Fibroblast of skin of right biceps (primary cell): ENCODE measurements around the gene MACROD2.

Experiments used
- DNase-seq: peaks from one replicate; pipeline ENCODE4 v3.0.0-alpha.2; 2013

Gene MACROD2

DNA sequence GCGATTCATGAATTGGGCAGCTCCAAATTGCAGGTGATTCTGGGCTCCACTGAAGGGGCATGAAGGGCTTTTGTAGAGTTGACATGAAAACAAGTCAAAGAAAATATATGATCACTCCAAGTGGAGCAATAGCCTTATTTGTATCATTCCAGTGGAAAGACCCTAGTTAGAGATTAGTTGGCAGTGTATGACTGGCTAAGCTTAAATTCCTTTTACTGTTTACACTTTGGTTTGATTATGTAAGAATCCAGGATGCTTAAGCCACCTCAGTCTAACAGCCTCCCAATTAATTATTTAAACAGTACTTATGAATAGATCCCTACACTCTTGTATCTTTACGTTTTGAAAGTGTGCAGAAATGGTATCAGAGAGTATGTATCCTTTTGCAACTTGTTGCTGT, 1865.5 kb downstream of the MACROD2 start:
- DNase-seq = no peak

DNA sequence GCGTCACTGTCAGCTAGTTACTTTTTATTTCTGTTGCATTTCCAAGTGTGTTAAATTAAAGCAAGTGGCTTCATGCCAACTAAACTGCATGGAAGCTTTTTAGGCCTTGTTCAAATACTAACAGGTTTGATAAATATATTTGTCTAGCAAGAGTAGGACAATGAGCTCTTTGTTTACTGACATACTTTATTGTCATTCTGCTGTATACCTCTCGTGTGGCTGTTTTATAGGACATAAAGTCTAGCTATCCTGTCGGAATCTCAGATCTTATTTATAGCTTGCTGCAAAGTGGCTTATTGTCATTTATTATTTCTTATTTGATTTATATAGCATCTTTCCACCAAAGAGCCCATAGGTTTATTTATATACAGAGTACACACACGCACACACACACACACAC, 1866.9 kb downstream of the MACROD2 start:
- DNase-seq = no peak

DNA sequence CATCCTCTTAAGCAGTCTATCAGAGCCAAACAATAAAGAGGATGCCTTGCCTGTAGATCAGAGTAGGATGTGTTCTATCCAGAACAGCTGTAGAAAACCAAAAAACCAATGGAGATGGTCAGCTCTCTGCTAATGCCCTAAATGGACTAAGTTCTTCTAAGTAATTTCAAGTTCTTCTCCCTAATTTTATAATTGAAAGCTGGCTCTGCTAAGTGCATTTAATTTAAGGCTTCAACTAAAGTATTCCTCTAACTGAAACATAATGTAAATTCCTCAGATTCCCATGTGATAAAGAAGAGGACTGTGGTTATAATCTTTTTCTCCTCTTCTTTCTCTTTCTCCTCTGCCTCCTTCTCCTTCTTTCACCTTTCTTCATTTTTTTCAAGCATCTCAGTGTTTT, 1868.4 kb downstream of the MACROD2 start:
- no peak for DNase-seq

DNA sequence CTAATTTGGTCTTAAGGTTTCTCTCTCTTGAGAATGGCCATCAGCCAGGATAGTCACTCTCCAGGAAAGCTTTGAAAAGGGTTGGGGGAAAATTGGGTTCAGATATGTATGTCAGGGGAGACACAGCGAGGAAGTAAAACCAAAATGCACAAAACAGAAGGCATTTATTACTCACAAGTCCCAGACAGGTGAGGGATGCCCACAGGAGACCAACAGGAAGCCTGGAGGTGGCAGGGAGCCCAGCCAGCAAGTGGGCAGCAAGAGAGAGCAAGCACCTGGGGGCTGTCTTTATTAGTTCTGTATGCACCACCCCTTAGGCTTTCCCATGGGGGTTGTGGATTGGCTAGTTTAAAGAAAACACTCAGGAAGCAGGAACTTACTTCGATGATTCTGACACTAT, 1870.2 kb downstream of the MACROD2 start:
- no peak for DNase-seq

DNA sequence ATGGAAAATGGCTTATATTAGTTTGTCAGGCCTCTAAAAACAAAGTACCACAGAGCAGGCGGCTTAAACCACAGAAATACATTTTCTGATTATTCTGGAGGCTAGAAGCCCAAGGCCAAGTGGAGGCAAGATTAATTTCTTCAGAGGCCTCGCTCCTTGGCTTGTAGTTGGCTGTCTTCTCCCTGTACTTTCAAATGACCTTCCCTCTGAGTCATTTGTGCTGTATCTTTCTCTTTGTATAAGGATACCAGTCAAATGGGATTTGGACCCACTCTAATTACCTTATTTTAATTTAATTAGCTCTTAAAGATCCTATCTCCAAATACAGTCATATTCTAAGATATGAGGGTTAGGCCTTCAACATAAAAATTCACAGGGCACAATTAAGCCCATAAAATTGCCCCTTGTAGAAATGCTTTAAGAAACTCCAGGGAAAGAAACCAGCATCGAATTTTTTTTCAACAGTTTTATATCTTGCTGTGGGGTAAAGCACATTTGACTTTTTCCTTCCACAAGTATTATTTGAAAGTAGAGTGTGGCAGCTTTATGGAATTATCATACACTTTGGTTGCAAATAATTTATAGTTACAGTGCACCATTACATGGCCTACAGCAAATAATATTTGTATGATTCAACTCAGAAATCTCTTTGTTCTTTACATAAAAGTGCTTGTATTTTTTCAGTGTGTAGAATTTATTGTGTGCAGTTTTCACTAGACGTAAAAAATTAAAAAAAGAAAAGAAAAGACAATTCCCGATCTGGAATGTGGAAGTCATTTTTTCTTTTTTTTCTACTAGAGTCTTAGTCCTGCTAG, 1871.8 kb downstream of the MACROD2 start:
- DNase-seq = no peak

DNA sequence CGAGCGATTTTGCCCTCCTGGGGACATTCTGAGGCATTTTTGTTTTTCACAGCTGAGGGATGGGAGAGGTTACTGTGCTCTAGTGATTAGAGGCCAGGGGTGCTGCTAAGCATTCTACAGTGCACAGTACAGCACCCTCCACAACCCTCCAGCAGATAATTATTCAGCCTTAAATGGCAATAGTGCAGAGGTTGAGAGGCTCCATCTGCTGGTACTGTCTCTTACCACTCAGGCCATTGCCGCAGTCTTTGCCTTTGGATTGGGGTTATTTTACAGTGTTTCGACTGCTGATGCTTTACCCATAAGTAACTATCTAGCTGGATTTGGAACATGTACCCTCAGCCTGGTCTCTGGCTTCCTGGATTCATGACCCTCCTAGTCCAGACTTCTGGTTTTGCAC, 1872.6 kb downstream of the MACROD2 start:
- DNase-seq = no peak

DNA sequence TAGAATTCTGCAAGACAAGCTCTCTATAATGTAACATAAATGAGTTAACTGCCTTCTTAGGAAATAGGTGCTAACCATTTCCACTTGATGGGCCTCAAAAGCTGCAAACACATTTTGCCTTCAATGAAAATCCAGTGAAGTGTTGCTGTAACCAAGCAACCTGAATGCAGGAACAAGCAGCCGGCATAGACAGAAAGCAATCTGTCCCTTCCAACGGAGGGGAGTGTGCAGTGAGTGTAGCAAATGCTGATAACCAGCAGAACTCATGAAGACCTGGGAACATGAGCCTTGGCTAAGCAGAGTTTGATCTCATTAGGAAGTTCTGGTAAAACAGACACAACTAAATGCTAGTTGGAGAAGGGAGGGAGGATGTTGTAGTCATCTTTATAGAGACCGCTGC, 1880.1 kb downstream of the MACROD2 start:
- DNase-seq = no peak

DNA sequence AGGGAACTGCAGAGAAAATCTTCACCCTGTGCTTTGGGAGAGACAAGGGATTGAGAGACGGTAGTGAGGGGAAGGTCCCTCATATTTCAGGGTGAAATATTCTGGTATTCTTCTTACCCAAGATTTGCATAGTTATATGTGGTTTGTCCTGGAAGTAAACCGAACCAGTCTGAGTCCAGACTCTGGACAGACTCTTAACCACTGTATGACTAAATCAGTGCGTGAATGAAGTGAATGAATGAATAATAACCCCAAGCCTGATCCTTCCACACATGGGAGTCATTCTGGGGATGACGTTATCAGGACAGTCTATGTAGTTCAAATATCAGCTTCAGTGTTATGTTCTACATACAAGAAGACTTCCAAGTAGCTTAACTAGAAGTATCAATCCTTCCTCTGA, 1887.2 kb downstream of the MACROD2 start:
- DNase-seq = peak; percentile 59

DNA sequence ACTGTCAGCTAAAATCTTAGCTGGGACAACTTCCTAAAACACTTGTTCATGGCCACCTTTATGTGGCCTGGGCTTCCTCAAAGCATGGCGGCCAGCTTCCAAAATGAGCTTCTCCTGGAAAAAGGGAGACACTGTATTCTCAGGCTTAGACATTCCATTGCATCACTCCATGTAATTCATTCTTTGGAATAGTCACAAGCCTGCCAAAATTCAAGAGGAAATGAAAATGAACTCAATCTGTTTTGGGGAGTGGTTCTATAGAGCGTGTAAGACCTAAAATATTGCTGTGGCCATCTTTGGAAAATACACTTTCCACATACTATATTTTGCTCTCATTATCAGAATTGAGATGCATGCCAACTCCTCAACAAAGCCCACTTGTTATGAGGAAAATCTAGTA, 1890.9 kb downstream of the MACROD2 start:
- DNase-seq = peak; percentile 5

DNA sequence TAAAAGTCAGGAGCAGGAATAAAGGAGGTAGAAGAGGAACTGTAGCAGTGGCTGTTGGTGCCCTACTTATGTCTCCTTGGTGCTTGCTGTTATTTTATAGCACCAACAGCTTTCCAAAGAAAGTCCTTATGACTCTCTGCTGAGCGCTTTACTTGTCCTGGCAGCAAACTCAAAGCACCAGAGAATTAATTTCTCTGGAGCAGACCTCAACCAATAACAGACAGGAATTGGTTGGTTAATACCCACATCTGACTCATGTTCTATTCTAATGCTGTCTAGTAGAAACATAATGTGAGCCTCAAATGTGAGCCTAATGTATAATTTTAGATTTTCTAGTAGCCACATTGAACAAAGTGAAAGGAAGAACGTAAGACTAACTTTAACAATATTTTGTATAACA, 1892.1 kb downstream of the MACROD2 start:
- no peak for DNase-seq

DNA sequence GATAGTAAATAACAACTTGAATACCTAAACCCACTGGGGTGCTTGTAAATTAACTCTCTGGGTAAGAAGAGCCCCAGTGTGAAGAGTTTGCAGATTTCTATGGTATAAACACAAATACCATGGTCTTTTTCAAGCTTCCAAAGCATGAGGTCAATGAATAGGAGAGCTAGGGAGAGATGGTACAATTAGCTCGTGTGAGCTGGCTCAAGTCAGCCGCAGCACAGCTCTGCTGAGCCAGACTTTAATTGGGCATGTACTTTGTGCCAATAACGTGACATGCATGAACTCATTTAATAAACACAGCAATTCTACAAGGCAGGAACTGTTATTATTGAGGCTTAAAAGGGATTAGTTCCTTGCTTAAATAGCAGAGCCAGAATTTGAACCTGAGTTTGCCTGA, 1893.7 kb downstream of the MACROD2 start:
- DNase-seq = no peak

DNA sequence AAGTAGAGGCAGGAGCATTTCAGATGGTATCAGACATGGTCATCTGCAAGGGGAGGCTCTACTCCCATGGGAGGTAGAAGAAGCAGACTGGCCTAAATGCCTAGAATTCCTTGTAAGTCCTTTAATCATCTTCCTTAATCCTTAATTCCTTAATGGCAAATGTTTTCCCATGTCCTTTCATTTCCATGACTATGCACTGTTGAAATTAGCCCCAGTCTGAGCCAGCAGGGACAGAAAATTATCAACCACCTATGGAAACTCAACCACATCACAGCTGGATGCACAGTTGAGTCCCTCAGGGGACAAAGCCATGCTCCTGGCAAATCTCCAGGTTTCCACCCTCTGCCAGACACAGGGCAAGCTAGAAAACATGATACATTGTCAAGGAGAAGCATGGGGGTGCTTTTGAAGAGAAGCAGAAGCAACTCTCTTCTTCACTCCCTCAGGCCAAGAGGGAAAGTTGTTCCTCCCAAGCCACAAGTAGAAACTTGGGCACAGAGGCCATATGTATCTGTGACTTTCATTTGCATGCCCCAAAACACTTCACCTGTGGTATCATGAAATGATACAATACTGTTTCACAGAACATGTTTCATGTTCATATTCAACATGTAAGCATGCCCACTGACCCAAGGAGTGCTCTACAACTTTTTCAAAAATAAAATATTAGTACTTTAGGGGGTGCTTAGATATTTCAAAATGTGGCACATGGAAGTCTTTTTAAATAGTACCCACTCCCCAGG, 1894.4 kb downstream of the MACROD2 start:
- DNase-seq = peak; percentile 15

DNA sequence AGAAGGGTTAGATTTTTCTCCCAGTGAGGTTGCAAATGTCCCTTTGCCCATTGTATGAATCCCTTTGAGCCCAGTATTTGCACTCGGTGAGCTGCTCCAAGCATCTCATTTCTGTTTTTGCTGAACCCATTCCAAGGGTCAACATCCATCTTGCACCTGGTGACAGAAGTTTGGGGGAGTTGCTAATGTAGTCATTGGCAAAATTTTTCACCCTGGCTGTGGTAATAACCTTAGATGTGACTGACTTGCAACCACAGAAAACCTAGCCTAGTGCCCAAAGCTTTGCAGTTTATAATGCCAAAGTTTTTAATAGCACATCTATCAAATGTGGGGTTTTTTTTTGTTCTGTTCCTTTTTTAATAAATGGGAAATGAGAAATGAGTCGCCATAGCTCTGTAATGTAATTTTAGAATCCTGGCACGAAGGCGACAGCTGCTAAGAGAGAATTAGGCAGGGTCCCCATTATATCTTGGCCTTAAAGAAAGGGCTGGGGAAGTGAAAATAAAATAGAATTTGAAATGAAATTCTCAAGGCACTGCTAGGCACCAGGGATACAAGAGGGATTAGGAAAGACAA, 1895.2 kb downstream of the MACROD2 start:
- DNase-seq = no peak

DNA sequence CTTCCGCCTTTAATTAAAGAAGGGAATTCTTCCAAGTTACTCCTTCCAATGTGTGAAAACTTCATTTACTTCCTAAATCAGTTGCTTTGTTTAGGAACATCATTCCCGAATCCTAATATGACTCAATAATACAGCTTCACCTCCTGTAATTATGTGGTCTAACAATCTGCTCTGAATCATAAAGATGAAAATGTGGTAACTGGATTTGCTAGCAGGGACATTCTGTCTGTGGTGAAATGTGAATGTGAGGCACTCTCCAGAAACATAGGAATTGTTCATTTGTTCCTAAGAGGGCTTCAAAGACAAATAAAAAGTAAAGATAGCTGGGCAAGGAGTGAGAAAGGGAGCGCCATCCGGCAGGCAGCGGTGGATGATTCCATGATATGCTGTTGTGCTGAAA, 1899.8 kb downstream of the MACROD2 start:
- DNase-seq = peak; percentile 70

DNA sequence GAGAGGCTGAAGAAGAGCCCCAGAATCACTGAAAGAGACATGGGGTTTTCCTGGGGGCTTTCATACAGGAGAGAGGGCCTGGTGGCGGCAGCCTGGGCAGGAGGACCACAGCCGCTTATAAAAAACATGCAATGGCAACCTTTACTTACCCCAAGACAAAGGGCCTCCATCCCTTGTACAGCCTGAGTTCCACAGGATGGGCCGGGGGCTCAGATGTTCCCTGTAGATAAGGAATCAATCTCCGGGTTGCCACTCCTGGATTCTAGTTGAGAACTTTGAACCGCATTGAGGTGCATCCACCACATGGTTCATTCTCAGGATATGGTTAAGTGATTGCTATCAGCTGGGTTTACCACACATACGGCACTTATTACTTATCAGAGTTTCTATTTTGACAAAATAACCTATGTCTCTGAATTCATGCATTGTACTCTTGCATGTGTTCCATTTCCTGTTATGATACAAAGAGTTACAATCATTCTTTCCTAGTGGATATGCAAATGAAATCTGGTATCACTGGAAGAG, 1900.3 kb downstream of the MACROD2 start:
- DNase-seq = no peak

DNA sequence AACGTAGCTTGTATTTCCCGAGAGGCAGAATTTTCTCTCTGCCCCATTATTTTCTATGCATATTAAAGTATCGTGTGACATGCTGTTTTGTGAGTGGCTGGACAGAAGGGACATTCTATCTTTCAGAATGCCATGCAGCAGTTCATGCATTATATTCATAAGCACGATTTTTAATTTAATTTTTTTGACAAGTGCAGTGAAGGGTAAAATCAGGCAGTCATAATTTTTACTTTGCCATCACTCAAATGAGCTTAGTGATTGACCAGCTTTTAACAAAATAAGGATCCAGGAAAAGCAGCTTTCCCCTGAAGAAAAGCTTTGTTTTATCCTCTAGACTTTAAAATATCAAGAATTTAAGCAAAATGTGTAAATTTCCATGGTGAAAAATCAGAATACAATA, 1904.7 kb downstream of the MACROD2 start:
- DNase-seq = no peak

DNA sequence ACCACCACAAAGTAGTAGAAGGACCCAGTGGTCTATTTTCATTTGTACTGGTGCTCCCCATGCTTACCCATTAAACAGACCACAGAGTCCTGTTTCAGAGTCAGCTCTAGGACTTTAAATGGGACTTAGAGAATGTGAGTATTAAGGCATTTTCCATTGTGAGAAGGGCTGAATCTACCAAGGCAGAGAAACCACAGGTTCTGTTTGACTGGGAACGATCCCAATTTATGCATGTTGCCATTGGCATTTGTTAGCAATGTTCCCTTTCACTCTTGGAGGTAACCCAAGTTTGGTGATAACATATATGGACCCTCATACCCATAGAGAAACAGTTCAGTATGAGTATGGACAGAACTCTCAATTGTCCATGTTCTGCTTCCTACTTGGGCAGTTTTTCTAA, 1905.1 kb downstream of the MACROD2 start:
- peak; percentile 55 for DNase-seq

DNA sequence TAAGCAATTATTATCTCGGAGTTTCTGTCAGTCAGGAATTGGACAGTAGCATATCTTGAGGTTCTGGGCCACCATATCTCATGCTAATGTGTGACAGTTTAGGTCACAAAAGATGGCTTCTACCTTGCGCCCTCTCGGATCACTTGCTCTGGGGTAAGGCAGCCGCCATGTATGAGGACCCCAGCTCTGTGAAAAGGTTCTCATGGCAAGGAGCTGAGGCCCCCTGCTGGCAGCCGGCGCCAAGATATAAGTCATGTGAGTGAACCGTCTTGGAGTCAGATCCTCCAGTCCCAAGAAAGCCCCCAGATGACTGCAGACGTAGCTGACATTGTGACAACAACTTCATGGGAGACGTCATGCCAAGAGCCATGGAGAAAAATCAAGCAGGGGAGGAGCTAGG, 1907.2 kb downstream of the MACROD2 start:
- DNase-seq = no peak

DNA sequence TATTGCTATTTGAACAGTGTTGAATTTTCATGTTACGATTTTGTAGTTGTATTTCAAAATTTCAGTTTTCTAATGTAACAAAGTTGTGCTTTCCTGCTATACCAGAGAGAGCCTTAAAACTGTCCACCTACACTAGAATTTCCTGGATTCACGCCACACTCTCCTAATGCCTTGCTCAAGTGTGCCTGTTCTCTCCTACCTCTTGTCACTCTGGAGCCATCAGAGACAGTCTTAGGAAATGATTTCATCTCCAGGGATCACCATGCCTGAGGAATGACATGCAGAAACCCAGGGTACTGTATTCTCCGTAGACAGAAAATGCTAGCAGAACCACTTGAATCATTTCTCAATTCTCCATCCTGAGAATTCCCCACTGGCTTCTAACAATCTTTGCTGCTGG, 1910.3 kb downstream of the MACROD2 start:
- no peak for DNase-seq

DNA sequence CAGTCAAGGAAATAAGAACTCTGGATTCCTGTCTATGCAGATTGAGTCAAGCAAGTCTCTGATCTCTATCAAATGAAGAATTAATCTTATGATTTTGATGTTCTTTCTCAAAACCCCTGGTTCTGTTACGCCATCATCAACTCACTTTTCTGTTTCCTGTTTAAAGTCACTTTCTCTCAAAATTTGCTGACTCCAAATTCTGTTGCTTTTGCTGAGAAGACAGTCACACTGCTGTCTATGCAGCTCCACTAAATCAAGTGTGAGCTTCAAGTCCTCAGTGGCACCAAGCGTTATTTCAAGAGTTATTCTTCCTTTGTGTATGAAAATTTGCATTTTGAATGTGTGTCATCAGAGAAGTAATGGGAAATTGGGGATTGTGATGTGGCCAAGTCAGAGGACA, 1914.7 kb downstream of the MACROD2 start:
- DNase-seq = no peak

DNA sequence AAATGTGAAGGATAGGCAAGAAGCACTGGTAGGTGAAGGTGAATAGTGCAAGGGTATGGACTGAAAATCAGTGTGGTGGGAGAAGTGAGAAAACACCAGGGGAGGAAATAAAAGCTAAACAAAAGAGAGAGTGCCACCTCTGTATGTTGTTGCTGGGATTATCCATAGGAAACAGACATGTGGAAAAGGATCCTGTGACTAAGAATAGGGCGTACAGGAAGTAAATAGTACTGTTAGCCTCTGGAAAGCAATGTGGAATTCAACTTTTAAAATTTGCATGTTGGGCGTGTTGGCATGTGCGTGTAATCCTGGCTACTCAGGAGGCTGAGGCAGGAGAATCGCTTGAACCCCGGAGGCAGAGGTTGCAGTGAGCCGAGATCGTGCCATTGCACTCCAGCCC, 1916.3 kb downstream of the MACROD2 start:
- DNase-seq = no peak

DNA sequence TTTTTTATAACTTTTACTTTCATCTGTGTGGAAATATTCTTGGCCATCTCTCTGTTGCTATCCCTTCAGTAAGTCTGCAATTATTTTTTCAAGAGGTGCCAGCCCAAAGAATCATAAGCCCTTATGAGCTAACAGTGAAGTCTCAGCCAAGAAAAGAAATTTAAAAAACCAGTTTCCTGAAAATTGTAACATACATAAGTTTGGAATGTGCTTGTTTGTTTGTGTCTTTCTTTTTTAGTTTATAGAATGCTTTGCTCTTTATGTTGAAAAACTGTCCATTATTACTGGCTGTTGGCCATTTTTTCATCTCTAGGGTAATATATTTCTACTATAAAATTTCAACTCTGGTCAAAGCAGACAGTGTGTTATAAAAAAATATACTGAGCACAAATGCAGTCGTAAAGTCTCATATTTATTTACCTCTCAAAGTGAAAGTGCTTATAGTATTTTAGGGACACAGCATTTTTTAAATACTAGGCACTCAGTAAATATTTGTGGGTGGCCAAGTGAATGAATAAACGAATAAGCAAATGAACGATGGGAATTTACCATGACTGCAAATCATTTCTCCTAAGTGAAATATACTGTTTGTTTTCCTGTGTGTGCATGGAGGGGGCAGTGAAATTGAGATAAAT, 1918.2 kb downstream of the MACROD2 start:
- DNase-seq = no peak

DNA sequence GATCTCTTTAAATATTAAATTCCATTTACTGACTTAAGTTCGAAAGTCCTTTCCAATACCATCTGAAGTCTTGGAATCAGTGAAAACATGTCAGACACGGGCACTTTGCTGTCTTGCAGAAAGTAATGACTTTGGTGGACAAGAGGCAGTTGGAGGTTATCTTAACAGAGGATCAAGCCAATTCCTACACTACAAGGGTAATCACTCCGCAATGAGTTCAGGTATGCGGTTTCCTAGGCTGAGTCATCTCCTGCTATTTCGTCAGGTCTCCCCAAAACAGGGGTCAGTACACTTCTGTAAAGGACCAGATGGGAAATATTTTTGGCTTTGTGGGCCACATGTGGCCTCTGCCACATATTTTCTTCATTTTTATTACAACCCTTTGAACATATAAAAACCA, 1921.3 kb downstream of the MACROD2 start:
- no peak for DNase-seq
